Panc1 (cell line): ENCODE results near the gene GHDC. TPM values are rescaled to one million over a fixed set of nuclear protein-coding genes. Genes with fewer than 3 reads are reported as not detected.
"Not testable (repeated sequence)": the region's sequence is repeated elsewhere in the genome, so short reads cannot be mapped to it uniquely, and the experiment has no call there.

Experiments used
- ATAC-seq: fragments of 200-7000 bp; cut with Tn5 transposase; 2 replicates; pipeline ENCODE4 v1.9.1; 2020; ENCODE audit warnings: mild to moderate bottlenecking, moderate library complexity
- BruUV-seq: library from RNA; stranded (reverse); fragments of 400-500 nt; replicated peaks from 2 replicates; lab custom pipeline; 2021; lab: Mats Ljungman, UMichigan
- CTCF ChIA-PET: fragments of 300-600 bp; sonication (Branson Sonifier 250); formaldehyde crosslinking; loops from one replicate; lab custom pipeline; 2022; ENCODE audit warnings: antibody characterized with exemption; lab: Charles Lee
- POLR2A ChIA-PET: fragments of 300-600 bp; sonication (Branson Sonifier 250); formaldehyde crosslinking; loops from one replicate; lab custom pipeline; 2022; ENCODE audit warnings: antibody characterized with exemption; lab: Charles Lee
- DNase-seq: peaks from one replicate; pipeline ENCODE4 v3.0.0-alpha.2; 2010; ENCODE audit warnings: low read depth, low spot score
- H3K27ac ChIP-seq: 2 replicates; pipeline ENCODE4 v1.5.1; 2011; ENCODE audit warnings: mild to moderate bottlenecking, low read length, inconsistent platforms
- H3K27me3 ChIP-seq: fragments of 200-500 bp; sonication (Bioruptor generic); 2 replicates; pipeline ENCODE4 v1.6.0; 2014; ENCODE audit warnings: low read length, inconsistent platforms; ENCODE audit not compliant: control insufficient read depth, insufficient read depth
- H3K36me3 ChIP-seq: fragments of 200-500 bp; sonication (Bioruptor generic); 2 replicates; pipeline ENCODE4 v1.5.1; 2014; ENCODE audit warnings: inconsistent platforms, mild to moderate bottlenecking, low read length, moderate library complexity; ENCODE audit not compliant: control insufficient read depth, insufficient read depth
- H3K4me1 ChIP-seq: 2 replicates; pipeline ENCODE4 v1.5.1; 2011; ENCODE audit warnings: inconsistent platforms, mild to moderate bottlenecking, low read length, moderate library complexity; ENCODE audit not compliant: control insufficient read depth, insufficient read depth
- H3K4me3 ChIP-seq, 2 experiments: 2 replicates each; pipeline ENCODE4 v1.5.1; 2011 to 2012; ENCODE audit warnings: low read depth in 2 of 2, low read length in 2 of 2, mild to moderate bottlenecking in 2 of 2, inconsistent platforms in 1 of 2, moderate library complexity in 1 of 2
- H3K9me3 ChIP-seq: fragments of 200-500 bp; sonication (Bioruptor generic); 2 replicates; pipeline ENCODE4 v1.5.1; 2014; ENCODE audit warnings: low read depth, mild to moderate bottlenecking, inconsistent platforms, low read length, moderate library complexity; ENCODE audit not compliant: control insufficient read depth, insufficient read depth
- POLR2AphosphoS5 ChIP-seq: IDR thresholded peaks from 2 replicates; pipeline ENCODE4 v1.6.1; 2012; ENCODE audit warnings: mild to moderate bottlenecking, low read depth, low read length, moderate library complexity
- SIN3A ChIP-seq: IDR thresholded peaks from 2 replicates; pipeline ENCODE4 v1.6.1; 2012; ENCODE audit warnings: low read depth, mild to moderate bottlenecking, low read length, moderate library complexity, borderline replicate concordance; ENCODE audit not compliant: insufficient read depth
- TCF7L2 ChIP-seq: IDR thresholded peaks from 2 replicates; pipeline ENCODE4 v1.6.1; 2011; ENCODE audit warnings: mild to moderate bottlenecking, low read depth, low read length, inconsistent platforms
- in situ Hi-C: cut with HindIII; loops from 2 replicates; pipeline ENCODE4 v1.10.0; 2016; ENCODE audit warnings: low sequenced_read_pairs, low pct_unique_long_range_greater_than_20kb
- intact Hi-C: fragments of 100-400 bp; cut with micrococcal nuclease; formaldehyde crosslinking; loops from one replicate; pipeline ENCODE4 v1.10.0; 2022; ENCODE audit not compliant: unreplicated experiment
- total RNA-seq: library from RNA; stranded (reverse); gene quantifications from one replicate; pipeline ENCODE4 v1.2.1, GENCODE V29; 2021; ENCODE audit not compliant: unreplicated experiment
- TF ChIP-seq, protein P1 (sequence below): fragments of 450-650 bp; IDR thresholded peaks from 2 replicates; pipeline ENCODE4 v1.5.1; 2017; ENCODE audit warnings: mild to moderate bottlenecking
- TF ChIP-seq, protein P2 (sequence below), 2 experiments: IDR thresholded peaks; 2 replicates each; pipeline ENCODE4 v1.6.1; 2011 to 2012; ENCODE audit warnings: low read depth in 2 of 2, control low read depth in 1 of 2, low read length in 1 of 2, mild to moderate bottlenecking in 1 of 2, moderate library complexity in 1 of 2; ENCODE audit not compliant: insufficient read depth in 1 of 2

GHDC gene
- total RNA-seq, 1 experiment from 2014 or later = 21.8 TPM

DNA sequence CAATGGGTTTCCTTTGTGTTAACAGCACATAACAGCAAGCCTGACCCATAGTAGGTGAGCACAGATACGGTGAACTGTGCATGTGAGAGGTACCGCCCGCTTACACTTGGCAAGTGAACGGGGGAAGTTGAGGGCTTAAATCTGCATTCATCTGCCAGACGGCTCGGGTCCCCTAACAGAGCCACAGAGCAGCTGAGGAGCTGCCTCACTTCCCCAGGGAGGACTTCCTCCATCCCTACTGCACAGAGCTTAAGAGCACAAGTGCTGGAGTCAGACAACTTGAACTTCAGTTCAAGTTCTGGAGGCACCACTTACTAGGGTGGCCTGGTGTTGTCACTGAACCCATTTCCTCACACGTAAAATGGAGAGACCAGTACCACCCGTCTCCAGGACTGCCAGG lies 52.9 kb downstream of the GHDC start:
- CTCF ChIA-PET = no interaction called here
- Histone ChIP-seq H3K9me3 (no peaks in the 10 kb centered on the region), H3K4me1 (peaks cover 3% of the 10 kb centered on the region), H3K27ac (no peak overlapping the region), H3K36me3 (no peaks in the 10 kb centered on the region; the same call in 1 of the 2 replicates), H3K27me3 (no peaks in the 10 kb centered on the region), H3K4me3 (no peak overlapping the region)
- intact Hi-C loops = no loop called here
- TF ChIP-seq POLR2AphosphoS5 (no peak), TCF7L2 (no peak), SIN3A (no peak)
- TF ChIP-seq, protein P1, sequence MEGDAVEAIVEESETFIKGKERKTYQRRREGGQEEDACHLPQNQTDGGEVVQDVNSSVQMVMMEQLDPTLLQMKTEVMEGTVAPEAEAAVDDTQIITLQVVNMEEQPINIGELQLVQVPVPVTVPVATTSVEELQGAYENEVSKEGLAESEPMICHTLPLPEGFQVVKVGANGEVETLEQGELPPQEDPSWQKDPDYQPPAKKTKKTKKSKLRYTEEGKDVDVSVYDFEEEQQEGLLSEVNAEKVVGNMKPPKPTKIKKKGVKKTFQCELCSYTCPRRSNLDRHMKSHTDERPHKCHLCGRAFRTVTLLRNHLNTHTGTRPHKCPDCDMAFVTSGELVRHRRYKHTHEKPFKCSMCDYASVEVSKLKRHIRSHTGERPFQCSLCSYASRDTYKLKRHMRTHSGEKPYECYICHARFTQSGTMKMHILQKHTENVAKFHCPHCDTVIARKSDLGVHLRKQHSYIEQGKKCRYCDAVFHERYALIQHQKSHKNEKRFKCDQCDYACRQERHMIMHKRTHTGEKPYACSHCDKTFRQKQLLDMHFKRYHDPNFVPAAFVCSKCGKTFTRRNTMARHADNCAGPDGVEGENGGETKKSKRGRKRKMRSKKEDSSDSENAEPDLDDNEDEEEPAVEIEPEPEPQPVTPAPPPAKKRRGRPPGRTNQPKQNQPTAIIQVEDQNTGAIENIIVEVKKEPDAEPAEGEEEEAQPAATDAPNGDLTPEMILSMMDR = no peak
- TF ChIP-seq, protein P2, sequence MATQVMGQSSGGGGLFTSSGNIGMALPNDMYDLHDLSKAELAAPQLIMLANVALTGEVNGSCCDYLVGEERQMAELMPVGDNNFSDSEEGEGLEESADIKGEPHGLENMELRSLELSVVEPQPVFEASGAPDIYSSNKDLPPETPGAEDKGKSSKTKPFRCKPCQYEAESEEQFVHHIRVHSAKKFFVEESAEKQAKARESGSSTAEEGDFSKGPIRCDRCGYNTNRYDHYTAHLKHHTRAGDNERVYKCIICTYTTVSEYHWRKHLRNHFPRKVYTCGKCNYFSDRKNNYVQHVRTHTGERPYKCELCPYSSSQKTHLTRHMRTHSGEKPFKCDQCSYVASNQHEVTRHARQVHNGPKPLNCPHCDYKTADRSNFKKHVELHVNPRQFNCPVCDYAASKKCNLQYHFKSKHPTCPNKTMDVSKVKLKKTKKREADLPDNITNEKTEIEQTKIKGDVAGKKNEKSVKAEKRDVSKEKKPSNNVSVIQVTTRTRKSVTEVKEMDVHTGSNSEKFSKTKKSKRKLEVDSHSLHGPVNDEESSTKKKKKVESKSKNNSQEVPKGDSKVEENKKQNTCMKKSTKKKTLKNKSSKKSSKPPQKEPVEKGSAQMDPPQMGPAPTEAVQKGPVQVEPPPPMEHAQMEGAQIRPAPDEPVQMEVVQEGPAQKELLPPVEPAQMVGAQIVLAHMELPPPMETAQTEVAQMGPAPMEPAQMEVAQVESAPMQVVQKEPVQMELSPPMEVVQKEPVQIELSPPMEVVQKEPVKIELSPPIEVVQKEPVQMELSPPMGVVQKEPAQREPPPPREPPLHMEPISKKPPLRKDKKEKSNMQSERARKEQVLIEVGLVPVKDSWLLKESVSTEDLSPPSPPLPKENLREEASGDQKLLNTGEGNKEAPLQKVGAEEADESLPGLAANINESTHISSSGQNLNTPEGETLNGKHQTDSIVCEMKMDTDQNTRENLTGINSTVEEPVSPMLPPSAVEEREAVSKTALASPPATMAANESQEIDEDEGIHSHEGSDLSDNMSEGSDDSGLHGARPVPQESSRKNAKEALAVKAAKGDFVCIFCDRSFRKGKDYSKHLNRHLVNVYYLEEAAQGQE (IDR thresholded peaks at IDR 0.05; ENCODE audit: insufficient read depth in 1 of 2, low read depth in 2 of 2, low read length in 1 of 2) = no peak
- in situ Hi-C loops = no loop called here
- ATAC-seq = no peak
- no peak for DNase-seq
- no TSS peak for BruUV-seq
- POLR2A ChIA-PET = no interaction called here

DNA sequence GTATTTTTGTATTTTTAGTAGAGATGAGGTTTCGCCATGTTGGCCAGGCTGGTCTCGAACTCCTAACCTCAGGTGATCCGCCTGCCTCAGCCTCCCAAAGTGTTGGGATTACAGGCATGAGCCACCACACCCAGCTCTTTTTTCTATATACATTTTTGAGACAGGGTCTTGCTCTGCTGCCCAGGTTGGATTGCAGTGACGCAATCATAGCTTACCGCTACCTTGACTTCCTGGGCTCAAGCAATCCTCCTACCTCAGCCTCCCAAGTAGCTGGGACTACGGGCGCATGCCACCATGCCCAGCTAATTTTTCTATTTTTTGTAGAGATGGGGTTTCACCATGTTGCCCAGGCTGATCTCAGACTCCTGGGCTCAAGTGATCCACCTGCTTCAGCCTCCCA lies 53.6 kb downstream of the GHDC start:
- in situ Hi-C loops, ATAC-seq, H3K9me3 ChIP-seq, DNase-seq, H3K36me3 ChIP-seq, BruUV-seq, H3K4me3 ChIP-seq, intact Hi-C loops, CTCF ChIA-PET, H3K27me3 ChIP-seq, H3K27ac ChIP-seq: not testable (repeated sequence)
- peaks cover 10% of the 10 kb centered on the region for H3K4me1 ChIP-seq
- POLR2A ChIA-PET = interaction anchor here (0.7 kb wide), 1 partner anchor 46 kb away, joined by 6 read pairs; no protein-coding TSS in a partner anchor

Other genes with a start within 250 kb of the GHDC start
- gene CNP, start 227.7 kb downstream of the GHDC start, total RNA-seq = 79.9 TPM
- gene DNAJC7, start 177.1 kb downstream of the GHDC start, total RNA-seq = 72.0 TPM
- 22.4 TPM for gene NKIRAS2, start 174.4 kb downstream of the GHDC start, total RNA-seq
- gene C17orf113, start 143.9 kb downstream of the GHDC start, total RNA-seq = 0.74 TPM
- gene ZNF385C, start 96.0 kb downstream of the GHDC start, total RNA-seq = 0.21 TPM
- gene DHX58, start 81.8 kb downstream of the GHDC start, total RNA-seq = 9.7 TPM
- 67.0 TPM for gene KAT2A, start 73.1 kb downstream of the GHDC start, total RNA-seq
- gene HSPB9, start 71.7 kb downstream of the GHDC start, total RNA-seq = not detected
- 141 TPM for gene RAB5C, start 39.5 kb downstream of the GHDC start, total RNA-seq
- 1.5 TPM for gene KCNH4, start 13.4 kb downstream of the GHDC start, total RNA-seq
- not detected for gene HCRT, start 9.0 kb downstream of the GHDC start, total RNA-seq
- 102 TPM for gene STAT5B, start 81.9 kb upstream of the GHDC start, total RNA-seq
- gene STAT5A, start 94.0 kb upstream of the GHDC start, total RNA-seq = 26.7 TPM
- gene STAT3, start 193.9 kb upstream of the GHDC start, total RNA-seq = 287 TPM
- 315 TPM for gene CAVIN1, start 228.8 kb upstream of the GHDC start, total RNA-seq